ENCODE data around the gene HTR3C. TPM values are rescaled to one million over a fixed set of nuclear protein-coding genes. Genes with fewer than 3 reads are reported as not detected.
"Not testable (repeated sequence)": the region's sequence is repeated elsewhere in the genome, so short reads cannot be mapped to it uniquely, and the experiment has no call there.

Gene HTR3C
- polyA plus RNA-seq, 6 donors from 2014 or later: not detected

DNA sequence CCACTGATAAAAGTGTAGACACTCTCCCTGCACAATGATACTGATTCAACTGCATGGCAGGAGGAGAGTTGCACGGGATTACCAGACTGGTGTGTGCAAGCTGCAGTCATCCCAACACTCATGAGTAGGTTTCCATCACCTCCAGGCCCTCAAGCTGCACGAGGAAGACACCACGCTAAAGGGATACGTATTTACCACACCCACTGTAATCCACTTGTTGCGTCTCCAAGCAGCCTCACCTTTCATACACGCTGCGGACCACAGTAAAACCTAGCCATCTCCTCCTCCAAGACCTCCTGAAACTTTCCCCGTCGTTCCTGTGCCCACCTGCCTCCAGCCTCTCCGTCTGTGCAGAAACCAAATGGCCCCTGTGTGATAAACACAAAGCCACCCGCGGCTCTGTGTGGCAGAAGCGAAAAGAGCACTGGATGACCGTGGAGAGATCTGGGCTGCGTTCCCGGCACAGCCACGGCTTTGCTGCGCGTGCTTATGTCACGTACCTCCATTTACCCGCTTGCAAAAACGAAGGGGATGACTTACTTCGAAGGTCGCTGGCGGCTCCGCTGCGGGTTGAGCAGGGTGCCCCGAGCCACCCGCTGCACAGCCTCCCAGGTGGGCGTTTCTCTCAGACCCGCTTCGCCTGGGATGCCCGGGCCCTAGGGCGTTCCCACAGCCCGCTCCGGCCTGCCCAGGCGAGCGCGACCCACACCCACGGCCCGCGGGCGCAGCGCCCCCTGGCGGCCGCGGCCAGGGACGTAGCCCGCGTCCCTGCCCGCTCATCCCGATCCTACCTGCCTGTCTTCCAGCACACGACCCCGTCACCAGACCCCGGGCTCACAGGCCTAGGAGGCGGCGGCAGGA lies 35.8 kb upstream of the HTR3C start:
- Mint-ChIP-seq H3K36me3 (peaks cover 4 to 7% of the 10 kb centered on the region in 2 donors), H3K27me3 (peaks cover 4 to 23% (median 13%) of the 10 kb centered on the region in 3 donors), H3K9me3 (no peaks in the 10 kb centered on the region), H3K4me1 (peaks cover 11 to 21% (median 20%) of the 10 kb centered on the region in 3 donors), H3K4me3 (peak overlapping the region; percentile 97 to 100 (median 100)), H3K27ac (peak overlapping the region; percentile 82 to 95 (median 95))
- no peak for DNase-seq
- peak; percentile 73 to 77 for ATAC-seq (ENCODE audit: low read depth in 2 of 2)

DNA sequence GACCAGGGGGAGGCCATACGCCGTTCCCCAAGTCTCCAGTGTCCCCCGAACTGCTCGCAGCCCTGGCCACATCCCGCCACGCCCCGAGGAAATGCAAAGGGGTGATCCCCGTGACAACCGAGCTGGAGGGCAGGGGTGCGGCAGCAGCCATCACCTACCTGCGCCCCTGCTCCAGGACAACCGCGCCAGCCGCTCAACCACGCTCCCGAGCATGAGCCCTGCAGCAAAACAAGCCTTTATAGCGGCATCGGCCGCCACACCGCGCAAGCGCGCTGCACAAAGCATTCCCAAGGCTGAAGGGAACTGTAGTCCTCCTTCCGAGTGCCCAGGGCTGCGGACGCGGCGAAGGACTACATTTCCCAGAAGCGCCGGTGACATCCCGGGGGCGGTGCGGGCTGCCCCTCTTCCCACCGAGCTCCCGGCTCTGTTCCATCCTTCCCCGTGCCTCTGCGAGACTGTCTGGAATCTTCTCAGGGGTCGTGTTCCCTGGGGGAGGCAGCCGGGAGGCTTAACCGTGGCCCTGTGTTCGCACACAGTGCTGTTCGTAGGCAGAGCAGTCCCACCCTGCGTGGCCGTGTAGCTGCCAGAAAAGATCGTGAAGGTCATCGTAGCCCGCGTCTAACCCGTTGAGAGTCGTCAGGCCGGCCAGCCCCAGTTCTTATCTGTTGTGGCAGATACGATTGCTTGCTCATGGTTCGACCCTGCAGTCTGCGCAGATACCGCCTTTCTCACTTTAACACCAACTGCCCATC lies 35.0 kb upstream of the HTR3C start, which contains the start of gene ABCC5:
ABCC5 (minus strand) TSS at position 213 of the 752 bp plus-strand sequence. CDS start 3,492 bp downstream, outside the sequence.
- DNase-seq: peak; percentile 79
- peak; percentile 93 to 94 for ATAC-seq (ENCODE audit: low read depth in 2 of 2)
- peaks cover 11 to 21% (median 20%) of the 10 kb centered on the region in 3 donors for H3K4me1 Mint-ChIP-seq
- H3K9me3 Mint-ChIP-seq: no peaks in the 10 kb centered on the region
- peak within 1 kb of the TSS; percentile 97 to 100 (median 100) for H3K4me3 Mint-ChIP-seq
- peaks cover 0 to 4% of the 10 kb centered on the region in 2 donors for H3K36me3 Mint-ChIP-seq
- peak within 1 kb of the TSS; percentile 82 to 95 (median 95) for H3K27ac Mint-ChIP-seq
- H3K27me3 Mint-ChIP-seq: peaks cover 4 to 23% (median 13%) of the 10 kb centered on the region in 3 donors

DNA sequence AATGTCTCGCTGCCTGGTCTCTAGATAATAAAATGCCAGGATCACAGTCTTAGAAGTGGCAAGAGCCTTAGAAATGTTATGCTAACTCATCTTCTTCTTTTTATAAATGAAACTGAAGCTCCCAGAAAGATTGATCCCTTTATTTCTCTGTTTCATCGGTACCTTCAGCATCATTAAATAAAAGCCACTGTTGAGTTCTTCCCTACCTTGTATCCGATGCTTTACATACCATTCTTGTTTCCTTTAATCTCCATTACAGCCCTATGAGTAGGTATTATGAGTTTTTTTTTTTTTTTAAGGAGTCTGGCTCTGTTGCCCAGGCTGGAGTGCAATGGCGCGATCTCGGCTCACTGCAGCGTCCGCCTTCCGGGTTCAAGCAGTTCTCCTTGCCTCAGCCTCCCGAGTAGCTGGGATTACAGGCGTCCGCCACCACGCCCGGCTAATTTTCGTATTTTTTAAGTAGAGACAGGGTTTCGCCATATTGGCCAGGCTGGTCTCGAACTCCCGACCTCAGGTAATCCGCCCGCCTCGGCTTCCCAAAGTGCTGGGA lies 34.3 kb upstream of the HTR3C start:
- Mint-ChIP-seq H3K27ac (peak overlapping the region in 4 of 6 donors; percentile 43 to 82 (median 48)), H3K36me3 (peaks cover 0 to 1% of the 10 kb centered on the region in 2 donors), H3K9me3 (no peaks in the 10 kb centered on the region), H3K27me3 (peaks cover 9 to 29% (median 16%) of the 10 kb centered on the region in 3 donors), H3K4me3 (peak overlapping the region; percentile 97 to 100 (median 100)), H3K4me1 (peaks cover 11 to 21% (median 20%) of the 10 kb centered on the region in 3 donors)
- DNase-seq: no peak
- no peak for ATAC-seq (ENCODE audit: low read depth in 2 of 2)

DNA sequence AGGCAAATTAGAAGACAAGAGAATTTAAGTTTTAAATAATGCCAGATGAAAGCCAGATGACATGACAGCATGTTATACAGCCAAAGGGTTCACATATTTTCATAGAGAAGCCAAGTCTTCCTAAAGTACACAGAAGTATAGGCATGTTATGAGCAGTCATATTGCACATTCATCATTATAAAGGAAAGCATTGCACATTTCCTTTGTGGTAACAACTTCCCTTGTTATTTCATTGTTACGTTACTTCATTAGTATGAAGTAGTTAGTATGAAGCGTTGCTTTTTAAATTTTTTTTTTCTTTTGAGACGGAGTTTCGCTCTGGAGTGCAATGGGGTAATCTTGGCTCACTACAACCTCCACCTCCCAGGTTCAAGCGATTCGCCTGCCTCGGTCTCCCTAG lies 30.5 kb upstream of the HTR3C start:
- Mint-ChIP-seq H3K4me3 (peak overlapping the region in 1 of 8 donors; percentile 37), H3K4me1 (peaks cover 6 to 13% (median 11%) of the 10 kb centered on the region in 3 donors), H3K36me3 (no peaks in the 10 kb centered on the region), H3K27ac (no peak overlapping the region), H3K27me3 (peaks cover 14 to 42% (median 20%) of the 10 kb centered on the region in 3 donors), H3K9me3 (no peaks in the 10 kb centered on the region)
- no peak for DNase-seq
- no peak for ATAC-seq (ENCODE audit: low read depth in 2 of 2)

DNA sequence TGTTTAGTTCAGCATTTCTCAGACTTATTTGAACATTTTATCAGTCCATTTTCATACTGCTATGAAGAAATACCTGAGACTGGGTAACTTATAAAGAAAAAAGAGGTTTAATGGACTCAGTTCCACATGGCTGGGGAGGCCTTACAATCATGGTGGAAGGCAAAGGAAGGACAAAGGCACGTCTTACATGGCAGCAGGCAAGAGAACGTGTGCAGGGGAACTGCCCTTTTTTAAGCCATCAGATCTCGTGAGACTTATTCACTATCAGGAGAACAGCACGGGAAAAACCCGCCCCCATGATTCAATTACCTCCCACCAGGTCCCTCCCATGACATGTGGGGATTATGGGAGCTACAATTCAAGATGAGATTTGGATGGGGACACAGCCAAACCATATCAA lies 27.6 kb upstream of the HTR3C start:
- not testable (repeated sequence) for H3K4me3 Mint-ChIP-seq; H3K4me1 Mint-ChIP-seq; H3K27ac Mint-ChIP-seq; H3K36me3 Mint-ChIP-seq; DNase-seq; H3K9me3 Mint-ChIP-seq; ATAC-seq (ENCODE audit: low read depth in 2 of 2)
- peaks cover 20 to 35% (median 22%) of the 10 kb centered on the region in 3 donors for H3K27me3 Mint-ChIP-seq

DNA sequence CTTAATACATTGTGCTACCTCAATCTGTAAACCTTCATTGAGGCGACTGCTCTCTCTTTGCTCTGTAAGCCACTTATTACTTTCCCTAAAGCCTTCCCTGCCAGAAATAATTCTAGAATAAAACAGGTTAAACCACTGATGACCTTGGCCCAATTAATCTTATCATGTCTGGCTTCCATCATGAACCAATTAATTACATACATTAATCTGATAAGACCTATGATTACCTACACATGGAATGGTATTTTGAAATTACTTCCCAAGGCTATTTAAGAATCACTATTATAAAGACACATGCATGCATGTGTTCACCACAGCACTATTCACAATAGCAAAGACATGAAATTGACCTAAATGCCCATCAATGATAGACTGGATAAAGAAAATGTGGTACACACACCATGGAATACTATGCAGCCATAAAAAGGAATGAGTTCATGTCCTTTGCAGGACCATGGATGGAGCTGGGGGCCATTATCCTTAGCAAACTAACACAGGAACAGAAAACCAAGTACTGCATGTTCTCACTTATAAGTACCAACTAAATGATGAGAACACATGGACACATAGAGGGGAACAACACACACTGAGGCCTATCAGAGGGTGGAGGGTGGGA lies 24.5 kb upstream of the HTR3C start:
- not testable (repeated sequence) for DNase-seq; H3K27ac Mint-ChIP-seq; H3K36me3 Mint-ChIP-seq; H3K4me3 Mint-ChIP-seq; H3K4me1 Mint-ChIP-seq; ATAC-seq (ENCODE audit: low read depth in 2 of 2); H3K9me3 Mint-ChIP-seq
- peaks cover 13 to 25% (median 20%) of the 10 kb centered on the region in 3 donors for H3K27me3 Mint-ChIP-seq

DNA sequence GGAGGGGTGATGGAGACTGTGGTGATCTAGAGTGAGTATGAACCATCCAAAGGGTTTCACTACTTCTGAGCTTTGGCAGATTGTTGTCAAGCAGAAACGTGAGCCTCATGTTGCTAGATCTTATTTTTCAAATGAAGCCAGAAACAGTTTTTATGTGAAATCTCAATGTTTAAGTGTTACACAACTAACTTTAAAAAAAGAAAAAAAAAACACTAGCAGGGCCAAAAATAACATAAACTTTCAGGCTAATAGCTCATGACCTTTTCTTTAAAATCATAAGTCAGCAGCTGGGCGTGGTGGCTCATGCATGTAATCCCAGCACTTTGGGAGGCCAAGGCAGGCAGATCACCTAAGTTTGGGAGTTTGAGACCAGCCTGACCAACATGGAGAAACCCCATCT lies 23.4 kb upstream of the HTR3C start:
- Mint-ChIP-seq H3K4me1 (no peaks in the 10 kb centered on the region), H3K4me3 (no peak overlapping the region), H3K9me3 (peaks cover 0 to 1% (median 0%) of the 10 kb centered on the region in 7 donors), H3K27ac (no peak overlapping the region), H3K36me3 (no peaks in the 10 kb centered on the region), H3K27me3 (peaks cover 15 to 28% (median 15%) of the 10 kb centered on the region in 3 donors)
- ATAC-seq (ENCODE audit: low read depth in 2 of 2): no peak
- DNase-seq: no peak

DNA sequence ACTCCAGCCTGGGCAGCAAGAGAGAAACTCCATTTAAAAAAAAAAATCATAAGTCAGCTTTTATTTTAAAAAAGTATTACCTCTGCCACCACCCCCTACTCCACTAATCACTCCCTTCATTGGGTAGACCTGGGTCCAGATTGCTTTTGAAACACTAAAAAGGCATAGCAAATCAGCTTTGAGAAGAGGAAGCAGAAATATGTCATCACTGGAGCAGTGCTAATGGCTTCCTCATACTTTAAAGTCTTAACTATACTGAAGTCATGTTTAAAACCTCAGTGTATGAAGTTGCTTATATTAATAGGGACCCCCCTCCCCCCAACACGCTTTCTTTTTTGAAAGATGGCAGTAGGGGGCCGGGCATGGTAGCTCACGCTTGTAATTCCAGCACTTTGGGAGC lies 22.3 kb upstream of the HTR3C start:
- Mint-ChIP-seq H3K36me3 (no peaks in the 10 kb centered on the region), H3K4me3 (no peak overlapping the region), H3K27me3 (peaks cover 11 to 28% (median 15%) of the 10 kb centered on the region in 3 donors), H3K27ac (no peak overlapping the region), H3K4me1 (no peaks in the 10 kb centered on the region), H3K9me3 (peaks cover 0 to 1% (median 0%) of the 10 kb centered on the region in 7 donors)
- DNase-seq: no peak
- ATAC-seq (ENCODE audit: low read depth in 2 of 2): no peak

DNA sequence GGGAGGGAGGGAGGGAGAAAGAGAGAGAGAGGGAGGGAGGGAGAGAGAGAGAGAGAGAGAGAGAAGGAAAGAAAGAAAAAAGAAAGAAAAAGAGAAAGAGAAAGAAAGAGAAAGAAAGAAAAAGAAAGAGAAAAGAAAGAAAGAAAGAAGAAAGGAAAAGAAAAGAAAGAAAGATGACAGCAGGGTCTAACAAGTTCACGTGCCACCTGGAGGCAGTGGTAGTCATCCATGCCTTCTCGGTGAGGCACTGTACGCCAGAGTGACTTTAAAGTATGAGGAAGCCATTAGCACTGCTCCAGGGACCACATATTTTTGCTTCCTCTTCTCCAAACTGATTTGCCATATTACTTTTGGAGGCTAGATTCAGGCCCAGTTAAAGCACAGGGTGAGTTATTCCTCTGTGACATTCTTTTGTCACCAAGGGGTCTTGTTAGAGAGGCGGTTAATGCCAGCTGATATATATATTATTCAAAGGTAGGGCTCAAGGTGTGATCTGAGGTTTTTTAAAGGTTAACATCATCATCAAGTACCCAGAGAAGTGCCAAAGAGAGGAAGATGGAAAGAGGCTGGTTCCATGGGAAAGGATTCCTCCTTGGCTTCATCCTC lies 21.6 kb upstream of the HTR3C start, which contains the start of gene HTR3D:
HTR3D (plus strand) TSS at position 556 of the 606 bp plus-strand sequence; CDS start at position 556, 0 bp downstream.
- no peaks in the 10 kb centered on the region for H3K4me1 Mint-ChIP-seq
- H3K27ac Mint-ChIP-seq: peak within 1 kb of the TSS in 2 of 6 donors; percentile 53 to 62
- no peak for ATAC-seq (ENCODE audit: low read depth in 2 of 2)
- H3K27me3 Mint-ChIP-seq: peaks cover 15 to 27% (median 17%) of the 10 kb centered on the region in 3 donors
- no peak for DNase-seq
- peaks cover 0 to 1% (median 0%) of the 10 kb centered on the region in 7 donors for H3K9me3 Mint-ChIP-seq
- H3K4me3 Mint-ChIP-seq: no peak within 1 kb of the TSS
- H3K36me3 Mint-ChIP-seq: no peaks in the 10 kb centered on the region

DNA sequence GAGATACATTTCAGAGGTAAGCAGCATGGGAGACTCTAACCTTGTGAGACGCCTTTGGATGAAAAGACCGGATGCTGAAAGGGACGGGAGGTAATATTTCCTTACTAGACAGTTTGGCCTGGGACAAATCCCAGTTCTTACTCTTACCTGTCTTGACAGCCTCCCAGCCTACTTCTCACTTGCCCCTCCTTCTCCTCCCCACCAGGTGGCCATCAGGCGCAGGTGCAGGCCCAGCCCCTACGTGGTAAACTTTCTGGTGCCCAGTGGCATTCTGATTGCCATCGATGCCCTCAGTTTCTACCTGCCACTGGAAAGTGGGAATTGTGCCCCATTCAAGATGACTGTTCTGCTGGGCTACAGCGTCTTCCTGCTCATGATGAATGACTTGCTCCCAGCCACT lies 15.0 kb upstream of the HTR3C start:
- DNase-seq: no peak
- peaks cover 0 to 18% (median 17%) of the 10 kb centered on the region in 3 donors for H3K27me3 Mint-ChIP-seq
- no peaks in the 10 kb centered on the region for H3K36me3 Mint-ChIP-seq
- peak overlapping the region in 1 of 6 donors; percentile 15 for H3K27ac Mint-ChIP-seq
- no peak for ATAC-seq (ENCODE audit: low read depth in 2 of 2)
- no peaks in the 10 kb centered on the region for H3K9me3 Mint-ChIP-seq
- no peak overlapping the region for H3K4me3 Mint-ChIP-seq
- no peaks in the 10 kb centered on the region for H3K4me1 Mint-ChIP-seq

DNA sequence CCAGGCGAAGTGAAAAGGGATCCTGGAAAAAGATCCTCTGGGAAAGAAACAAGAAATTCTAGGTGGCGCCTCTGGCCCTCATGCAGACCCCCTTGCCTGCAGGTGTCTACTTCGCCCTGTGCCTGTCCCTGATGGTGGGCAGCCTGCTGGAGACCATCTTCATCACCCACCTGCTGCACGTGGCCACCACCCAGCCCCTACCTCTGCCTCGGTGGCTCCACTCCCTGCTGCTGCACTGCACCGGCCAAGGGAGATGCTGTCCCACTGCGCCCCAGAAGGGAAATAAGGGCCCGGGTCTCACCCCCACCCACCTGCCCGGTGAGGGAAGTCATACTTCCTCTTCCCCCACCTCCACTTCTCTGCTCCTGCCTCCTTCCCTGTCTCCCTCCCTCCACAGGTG lies 14.5 kb upstream of the HTR3C start:
- H3K4me3 Mint-ChIP-seq; H3K27ac Mint-ChIP-seq; DNase-seq; H3K36me3 Mint-ChIP-seq; H3K4me1 Mint-ChIP-seq; ATAC-seq (ENCODE audit: low read depth in 2 of 2); H3K9me3 Mint-ChIP-seq: not testable (repeated sequence)
- H3K27me3 Mint-ChIP-seq: peaks cover 0 to 15% (median 13%) of the 10 kb centered on the region in 3 donors

DNA sequence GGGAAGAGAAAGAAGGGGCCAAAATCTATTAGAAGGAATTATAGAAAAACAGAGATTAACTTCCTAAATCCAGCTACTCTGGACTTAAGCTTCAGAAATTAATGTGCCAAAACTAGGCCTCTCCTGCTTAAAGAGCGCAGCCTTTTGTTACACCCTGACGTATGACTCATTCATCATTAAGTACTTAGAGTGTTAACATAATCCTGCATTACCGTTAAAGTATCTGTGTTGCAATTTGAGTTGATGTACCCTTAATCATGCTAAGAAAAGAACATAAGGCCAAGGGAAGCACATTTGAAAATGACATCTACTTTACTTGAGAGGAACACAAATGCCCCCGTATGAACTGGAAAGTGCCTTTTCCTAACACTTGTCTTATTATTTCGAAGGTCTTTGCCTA lies 13.4 kb upstream of the HTR3C start:
- ATAC-seq (ENCODE audit: low read depth in 2 of 2) (no peak), DNase-seq (no peak)
- Mint-ChIP-seq H3K27me3 (peaks cover 0 to 9% (median 9%) of the 10 kb centered on the region in 3 donors), H3K36me3 (no peaks in the 10 kb centered on the region), H3K4me3 (no peak overlapping the region), H3K9me3 (no peaks in the 10 kb centered on the region), H3K27ac (no peak overlapping the region), H3K4me1 (no peaks in the 10 kb centered on the region)

Measured in naive B cell (primary cell).